Ovary (tissue), 9 donors: ENCODE data around the gene OR2J3. TPM values are rescaled to one million over a fixed set of nuclear protein-coding genes. Genes with fewer than 3 reads are reported as not detected.
"Not testable (repeated sequence)": the region's sequence is repeated elsewhere in the genome, so short reads cannot be mapped to it uniquely, and the experiment has no call there.

Experiments used
- DNase-seq, 5 donors: peaks; one replicate each; pipeline ENCODE4 v3.0.0-alpha.2; 2019 to 2020
- H3K27ac ChIP-seq, 2 donors: fragments of 200-600 bp; one replicate each; pipeline versions ENCODE4 v1.5.1 to v1.8.0; 2019 to 2022
- H3K27me3 ChIP-seq: fragments of 200-600 bp; one replicate; pipeline ENCODE4 v1.8.0; 2022
- H3K36me3 ChIP-seq: fragments of 200-600 bp; sonication (generic); one replicate; pipeline ENCODE4 v1.5.1; 2019
- H3K4me1 ChIP-seq: one replicate; pipeline ENCODE4 v1.8.1; 2013; ENCODE audit warnings: mild to moderate bottlenecking, moderate library complexity; ENCODE audit not compliant: insufficient read depth
- H3K4me3 ChIP-seq: fragments of 200-600 bp; sonication (generic); one replicate; pipeline ENCODE4 v1.5.1; 2017
- H3K9me3 ChIP-seq, 2 donors: fragments of 200-600 bp in 1 of 2; sonication (generic) in 1 of 2; one replicate each; pipeline versions ENCODE4 v1.5.1 to v1.8.1; 2013 to 2019; ENCODE audit warnings: mild to moderate bottlenecking in 1 of 2, moderate library complexity in 1 of 2
- CTCF ChIP-seq, 3 donors: fragments of 450-650 bp in 2 of 3; fragments of 200-600 bp in 1 of 3; IDR thresholded peaks; one replicate each; pipeline versions ENCODE4 v1.5.1 to v1.8.0; 2016 to 2022; ENCODE audit warnings: antibody characterized with exemption in 3 of 3, mild to moderate bottlenecking in 1 of 3
- EP300 ChIP-seq: sonication (generic); formaldehyde crosslinking; IDR thresholded peaks from one replicate; pipeline ENCODE4 v1.6.1; 2017; ENCODE audit warnings: antibody characterized with exemption
- POLR2A ChIP-seq: fragments of 450-650 bp; IDR thresholded peaks from one replicate; pipeline ENCODE4 v1.6.1; 2017; ENCODE audit warnings: antibody characterized with exemption, mild to moderate bottlenecking, moderate library complexity
- WGBS, 3 donors: extraction: QIAGEN DNeasy Blood & Tissue Kit in 1 of 3; methylation state at CpG; one replicate each; pipeline versions ENCODE4 v1.1.5 to v1.1.7; 2013 to 2017; 5-methylcytosine and 5-hydroxymethylcytosine counted together
- intact Hi-C, 4 donors: fragments of 100-400 bp; cut with DNase I; formaldehyde crosslinking; loops; one replicate each; pipeline versions ENCODE4 v1.11.0 to v1.15.1; 2022 to 2023
- polyA plus RNA-seq, 2 donors: library from polyadenylated mRNA; stranded (reverse); fragments of 200-250 nt in 1 of 2; fragments of 350-450 nt in 1 of 2; fragmentation: Illumina TruSeq in 1 of 2; extraction: RNeasy Lipid Tissue Mini Kit (QIAGEN cat#74804) in 1 of 2; gene quantifications; one replicate each; pipeline ENCODE4 v1.2.3, GENCODE V29; 2013 to 2014
- total RNA-seq, 7 donors: library from RNA; depleted of rRNA in 2 of 7; stranded (reverse); fragments of >200 nt in 2 of 7; fragmentation: NEBNext Ultra II Directional in 3 of 7; extraction: Animal tissue kit (Norgen Biotek cat#: 25700) in 3 of 7; gene quantifications; one replicate each; pipeline versions ENCODE4 v1.1.0 to v1.2.4, GENCODE V29; 2016 to 2023
- donor health status: DM: no; HTN: no; CAD: no; lungs with moderate emphysema.
- donor health status: DM: no; HTN: no; CAD: no.
- donor health status: Bipolar disorder and iron deficiency.
- donor health status: DM: yes; HTN: yes; CAD: no.
- donor health status: DM: no; HTN: no; CAD: no.
- donor health status: DM: yes; HTN: yes; CAD: no.

Gene OR2J3
- total and polyA plus RNA-seq, 9 donors, result 0.05 to 0.13 (median 0.12) TPM; not detected in 6

- Histone ChIP-seq H3K4me3 (no peak within 1 kb of the TSS), H3K4me1 (no peaks in the 10 kb centered on the region), H3K36me3 (no peaks in the 10 kb centered on the region), H3K27me3 (no peaks in the 10 kb centered on the region), H3K9me3 (no peaks in the 10 kb centered on the region), H3K27ac (no peak within 1 kb of the TSS)
- intact Hi-C loops, result no loop called here
- DNase-seq, result no peak
- WGBS, 3 donors, result 62 to 79% (median 74%) methylated on average over 3 of the region's 3 CpGs
- no peak for TF ChIP-seq CTCF (IDR thresholded peaks at IDR 0.05)
- TF ChIP-seq EP300, result no peak
- TF ChIP-seq POLR2A, result no peak
These were observed 8.7 kb upstream of the OR2J3 start, which contains the start of gene OR2J1 for GRCh38 chr6:29099190-29099589. Gene OR2J1 (plus strand): TSS chr6:29099490. CDS start chr6:29100943, 1,453 bp downstream.

GRCh38 chr6:29112135-29112534 lies 4.3 kb downstream of the OR2J3 start:
- H3K4me3 ChIP-seq, result no peak overlapping the region
- intact Hi-C loops, result no loop called here
- no peak for TF ChIP-seq CTCF (IDR thresholded peaks at IDR 0.05)
- no peak for TF ChIP-seq POLR2A
- TF ChIP-seq EP300, result no peak
- H3K27me3 ChIP-seq, result no peaks in the 10 kb centered on the region
- no peak overlapping the region for H3K27ac ChIP-seq
- DNase-seq, result no peak
- H3K36me3 ChIP-seq, result no peaks in the 10 kb centered on the region
- H3K4me1 ChIP-seq, result no peaks in the 10 kb centered on the region
- WGBS, 3 donors, result 68 to 76% (median 75%) methylated on average over 7 of the region's 7 CpGs
- no peaks in the 10 kb centered on the region for H3K9me3 ChIP-seq

- H3K27ac ChIP-seq, H3K4me3 ChIP-seq, intact Hi-C loops, H3K36me3 ChIP-seq, H3K9me3 ChIP-seq, H3K27me3 ChIP-seq, DNase-seq, H3K4me1 ChIP-seq: not testable (repeated sequence)
- WGBS, 3 donors, result 84 to 93% (median 86%) methylated on average over 1 to 3 of the region's 3 CpGs
These were observed 7.1 kb downstream of the OR2J3 start for GRCh38 chr6:29114964-29115363.

- H3K4me3 ChIP-seq, result no peak overlapping the region
- H3K9me3 ChIP-seq, result no peaks in the 10 kb centered on the region
- DNase-seq, result no peak
- intact Hi-C loops, result no loop called here
- no peak for TF ChIP-seq POLR2A
- TF ChIP-seq EP300, result no peak
- no peak for TF ChIP-seq CTCF (IDR thresholded peaks at IDR 0.05)
- no peaks in the 10 kb centered on the region for H3K27me3 ChIP-seq
- H3K27ac ChIP-seq, result no peak overlapping the region
- 74 to 76% (median 75%) methylated on average over 15 of the region's 15 CpGs for WGBS, 3 donors
- H3K36me3 ChIP-seq, result no peaks in the 10 kb centered on the region
- H3K4me1 ChIP-seq, result no peaks in the 10 kb centered on the region
These were observed 21.6 kb downstream of the OR2J3 start for GRCh38 chr6:29129326-29130012.

- DNase-seq, result no peak
- WGBS, 3 donors, result 87 to 90% (median 87%) methylated on average over 4 of the region's 4 CpGs
- Histone ChIP-seq H3K9me3 (no peaks in the 10 kb centered on the region), H3K4me3 (no peak overlapping the region), H3K4me1 (no peaks in the 10 kb centered on the region), H3K27ac (no peak overlapping the region), H3K36me3 (no peaks in the 10 kb centered on the region), H3K27me3 (no peaks in the 10 kb centered on the region)
- TF ChIP-seq CTCF (IDR thresholded peaks at IDR 0.05) (no peak), POLR2A (no peak), EP300 (no peak)
- intact Hi-C loops, result no loop called here
These were observed 22.8 kb downstream of the OR2J3 start for GRCh38 chr6:29130644-29131043.
